ENCODE measurements around the gene UBQLNL.

GRCh38 chr11:5521540-5521939 lies 5.0 kb upstream of the UBQLNL start:
- TF ChIP-seq CTCF (IDR thresholded peaks at IDR 0.05) (no peak), POLR2A (IDR thresholded peaks at IDR 0.05) (no peak)
